Stimulated activated CD4-positive, alpha-beta T cell treated with anti-CD3 and anti-CD28 coated beads, Interleukin-2, amount 100 ng/mL, for 24 hours (primary cell): ENCODE results near the gene ZNF384.

Experiments
- DNase-seq, 2 donors: peaks; one replicate each; pipeline ENCODE4 v3.0.0-alpha.2; 2020

Gene ZNF384

GRCh38 chr12:6620137-6620884 lies 68.9 kb downstream of the ZNF384 start:
- peak; percentile 65 to 72 for DNase-seq

- DNase-seq = no peak
Measured at GRCh38 chr12:6618483-6619225, 70.5 kb downstream of the ZNF384 start.
